ENCODE data around the gene CPAMD8.

DNA sequence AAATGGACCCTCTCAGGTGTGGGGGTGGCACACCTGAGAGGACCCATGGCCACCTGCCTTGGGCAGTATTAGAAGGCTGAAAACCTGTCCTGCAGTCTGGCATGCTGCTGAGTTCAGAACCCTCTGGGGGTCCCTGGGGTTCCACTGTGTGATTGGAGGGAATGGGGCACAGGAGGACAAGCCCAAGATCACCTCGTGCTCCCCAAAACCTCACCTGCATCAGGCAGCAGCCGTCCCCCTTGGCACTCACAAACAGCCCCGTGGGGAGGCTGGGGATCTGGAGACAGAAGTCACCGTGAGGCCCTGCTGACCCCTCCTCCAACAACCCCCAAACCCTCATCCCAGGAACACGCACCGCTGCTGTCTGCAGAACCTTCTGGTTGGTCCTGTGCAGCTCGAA is 123.3 kb downstream of the CPAMD8 start:
- TF ChIP-seq, protein P1, sequence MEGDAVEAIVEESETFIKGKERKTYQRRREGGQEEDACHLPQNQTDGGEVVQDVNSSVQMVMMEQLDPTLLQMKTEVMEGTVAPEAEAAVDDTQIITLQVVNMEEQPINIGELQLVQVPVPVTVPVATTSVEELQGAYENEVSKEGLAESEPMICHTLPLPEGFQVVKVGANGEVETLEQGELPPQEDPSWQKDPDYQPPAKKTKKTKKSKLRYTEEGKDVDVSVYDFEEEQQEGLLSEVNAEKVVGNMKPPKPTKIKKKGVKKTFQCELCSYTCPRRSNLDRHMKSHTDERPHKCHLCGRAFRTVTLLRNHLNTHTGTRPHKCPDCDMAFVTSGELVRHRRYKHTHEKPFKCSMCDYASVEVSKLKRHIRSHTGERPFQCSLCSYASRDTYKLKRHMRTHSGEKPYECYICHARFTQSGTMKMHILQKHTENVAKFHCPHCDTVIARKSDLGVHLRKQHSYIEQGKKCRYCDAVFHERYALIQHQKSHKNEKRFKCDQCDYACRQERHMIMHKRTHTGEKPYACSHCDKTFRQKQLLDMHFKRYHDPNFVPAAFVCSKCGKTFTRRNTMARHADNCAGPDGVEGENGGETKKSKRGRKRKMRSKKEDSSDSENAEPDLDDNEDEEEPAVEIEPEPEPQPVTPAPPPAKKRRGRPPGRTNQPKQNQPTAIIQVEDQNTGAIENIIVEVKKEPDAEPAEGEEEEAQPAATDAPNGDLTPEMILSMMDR (IDR thresholded peaks at IDR 0.05): no peak
- TF ChIP-seq EZH2 (IDR thresholded peaks at IDR 0.05): no peak
